GM19240 (cell line): ENCODE data around the gene EXD3.

ENCODE experiments used
- DNase-seq: peaks from one replicate; pipeline ENCODE4 v3.0.0; 2011; ENCODE audit warnings: low spot score; ENCODE audit not compliant: insufficient read length

The EXD3 gene

DNA sequence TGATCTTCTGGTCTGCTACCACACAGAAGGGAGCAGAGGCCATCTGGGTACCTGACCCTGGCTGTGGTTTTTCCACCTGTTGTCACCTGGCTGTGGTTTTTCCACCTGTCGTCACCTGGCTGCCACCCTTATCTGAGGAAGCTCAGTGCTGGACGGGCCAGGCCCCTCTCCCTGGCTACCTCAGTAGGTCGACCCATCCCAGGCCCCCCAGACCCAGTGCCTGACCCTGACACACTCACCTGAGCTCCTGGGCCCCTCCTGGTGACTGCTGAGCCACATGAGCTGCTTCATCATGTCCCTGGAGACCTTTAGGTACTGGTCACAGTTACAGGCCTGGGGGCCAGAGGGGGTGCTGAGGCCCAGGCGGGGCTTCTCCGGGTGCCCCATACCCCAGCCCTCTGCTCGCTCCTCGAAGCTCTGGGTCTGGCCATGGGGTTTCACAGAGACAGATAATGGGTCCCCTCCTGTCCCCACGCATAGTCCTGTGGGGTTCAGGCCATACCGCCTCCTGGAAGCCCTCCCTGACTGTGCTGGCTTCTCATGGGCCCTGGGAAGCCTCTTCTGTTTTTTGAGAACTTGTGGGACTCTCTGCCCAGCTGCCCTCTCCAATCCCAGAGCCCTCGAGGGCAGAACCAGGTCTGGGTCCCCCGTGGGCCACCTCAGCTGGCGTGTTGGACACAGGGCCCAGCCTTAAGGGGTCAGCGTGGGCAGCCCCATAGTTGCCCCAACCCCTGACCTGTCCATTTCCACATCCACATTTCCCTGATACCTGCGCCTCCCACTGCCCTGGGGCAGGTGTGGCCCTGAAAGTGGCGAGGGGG, 113.4 kb downstream of the EXD3 start:
- no peak for DNase-seq

DNA sequence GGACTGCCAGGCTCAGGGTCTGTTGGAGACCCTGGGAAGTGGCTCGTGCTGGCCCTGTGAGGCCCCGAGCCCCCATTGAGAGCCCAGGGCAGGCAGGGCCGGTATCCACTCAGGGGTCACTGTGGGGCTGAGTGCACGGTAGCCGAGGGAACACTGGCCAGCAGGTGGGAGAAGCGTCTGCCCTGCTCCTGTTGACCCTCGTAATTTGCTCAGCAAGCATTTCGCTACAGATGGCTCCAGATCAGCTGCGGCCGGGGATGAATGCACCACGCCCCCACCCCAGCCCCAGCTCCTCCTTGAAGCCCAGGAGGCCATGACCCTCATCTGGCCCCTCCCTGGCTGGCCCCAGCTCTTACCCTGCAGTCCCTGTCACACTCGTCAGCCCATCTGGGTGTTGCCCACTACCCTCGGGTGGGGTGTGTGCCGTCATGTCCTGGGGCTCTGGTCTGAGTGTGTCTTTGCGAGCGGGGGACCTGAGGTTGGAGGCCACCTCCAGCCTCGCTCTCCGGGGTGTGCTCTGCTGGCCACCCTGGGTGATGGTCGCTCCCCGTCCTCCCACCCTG, 114.8 kb downstream of the EXD3 start:
- DNase-seq: no peak

DNA sequence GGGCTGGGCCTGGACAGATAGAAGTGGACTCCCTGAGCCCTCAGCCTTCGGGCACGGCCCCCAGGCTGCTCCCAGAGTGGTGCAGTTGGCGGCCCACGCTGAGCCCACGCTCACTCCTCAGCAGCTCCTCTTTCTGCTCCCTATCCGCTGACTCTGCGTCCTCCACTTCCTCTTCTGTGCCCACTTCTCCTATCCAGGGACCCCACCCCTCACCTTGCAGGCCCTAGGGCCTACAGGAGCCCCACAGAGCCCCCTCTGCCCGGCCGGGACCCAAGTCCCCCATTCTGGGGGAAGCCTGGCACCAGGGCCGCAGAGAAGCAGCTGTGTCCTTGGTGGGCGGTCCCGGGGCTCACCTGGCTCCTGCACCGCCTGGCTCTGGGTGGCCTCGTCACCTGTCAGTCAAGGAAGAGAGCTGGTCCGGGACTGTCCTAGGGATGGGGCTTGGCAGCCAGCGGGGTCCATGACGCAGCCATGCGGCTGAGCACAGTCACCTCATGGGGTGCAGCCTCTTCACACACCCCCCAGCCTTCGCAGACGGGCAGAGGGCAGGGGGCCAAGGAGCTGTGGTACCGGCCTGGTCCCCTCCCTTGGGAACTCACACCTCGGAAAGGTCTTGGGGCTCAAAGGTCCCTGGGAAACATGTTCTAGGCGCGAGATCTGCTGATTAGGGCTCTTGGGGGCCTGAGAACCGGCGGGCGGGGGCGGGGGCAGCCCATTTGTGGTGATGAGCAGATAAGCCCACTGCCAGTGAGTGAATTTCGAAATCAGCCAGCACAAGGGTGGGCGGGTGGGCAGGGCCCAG, 115.5 kb downstream of the EXD3 start:
- no peak for DNase-seq

GRCh38 chr9:137306850-137307254, 116.1 kb downstream of the EXD3 start:
- DNase-seq: no peak

DNA sequence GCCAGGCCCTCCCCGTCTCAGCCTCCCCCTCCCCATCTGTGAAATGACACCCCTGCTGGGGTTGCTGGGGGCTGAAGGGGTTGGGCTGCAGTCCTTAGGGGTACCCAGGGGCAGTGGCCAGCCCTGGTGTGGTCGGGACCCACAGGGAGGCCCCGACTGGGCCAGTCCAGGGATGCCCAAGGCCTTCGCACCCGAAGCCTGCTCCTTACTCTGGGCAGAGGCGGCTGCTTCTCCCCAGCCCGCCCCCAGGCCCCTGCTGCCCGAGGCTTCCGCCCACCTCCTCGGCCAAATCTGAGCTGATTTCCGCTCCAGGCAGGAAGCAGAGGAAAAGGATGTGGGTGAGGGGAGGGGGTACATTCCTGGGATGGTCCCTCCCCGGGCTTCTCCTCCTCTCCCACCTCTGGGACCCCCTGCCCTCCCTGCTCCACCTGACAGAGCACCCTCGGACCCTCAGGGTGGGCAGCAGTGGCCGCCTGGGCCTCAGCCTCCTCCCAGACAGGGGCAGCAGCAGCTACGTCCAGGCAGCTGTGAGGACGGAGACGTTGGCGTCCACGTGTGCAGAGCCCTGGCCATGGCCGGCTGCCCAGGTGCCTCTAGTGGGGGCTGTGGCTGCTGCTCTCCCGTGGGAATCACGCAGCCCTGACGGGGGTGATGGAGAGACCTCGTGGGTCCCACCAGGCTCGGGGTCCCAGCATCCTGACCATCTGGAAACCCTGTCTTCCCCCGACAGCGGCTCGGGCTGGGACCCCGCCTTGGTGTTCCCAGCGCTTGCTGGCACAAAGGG, 116.7 kb downstream of the EXD3 start:
- DNase-seq: no peak

- DNase-seq: no peak
Observed at GRCh38 chr9:137305798-137306065, 117.2 kb downstream of the EXD3 start.

GRCh38 chr9:137305060-137305797, 117.7 kb downstream of the EXD3 start:
- DNase-seq: no peak

DNA sequence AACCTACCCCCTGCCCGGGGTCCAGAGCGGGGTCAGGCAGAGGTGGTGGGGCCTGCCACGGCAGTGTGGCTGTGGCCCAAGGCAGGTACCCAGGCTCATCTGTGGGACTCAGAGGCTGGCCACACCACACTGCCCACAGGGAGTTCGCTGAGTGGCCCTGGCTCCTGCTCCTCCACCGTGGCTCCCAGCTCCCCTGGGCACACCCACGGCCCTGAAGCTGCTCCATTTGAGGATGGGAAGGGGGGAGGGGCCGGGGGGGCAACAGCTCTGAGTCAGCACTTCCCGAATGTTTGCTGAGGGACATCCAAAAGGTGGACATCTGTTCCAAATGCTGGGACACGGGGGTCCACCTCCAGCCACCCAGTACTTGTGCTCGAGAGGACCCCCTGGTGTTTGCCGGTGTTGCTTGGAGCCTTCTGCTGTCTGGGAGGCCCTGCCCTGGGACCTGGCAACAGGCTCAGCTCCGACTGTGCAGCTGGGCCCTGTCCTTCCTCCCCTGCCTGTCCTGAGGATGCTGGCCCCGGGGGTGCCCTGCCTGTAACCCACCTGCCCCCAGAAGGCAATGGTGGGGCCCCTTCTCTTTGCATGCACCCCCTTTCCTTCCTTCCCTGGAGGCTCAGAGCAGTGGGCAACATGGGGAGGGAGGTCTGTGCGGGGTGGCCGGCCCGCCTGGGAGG, 118.4 kb downstream of the EXD3 start:
- no peak for DNase-seq

- DNase-seq: no peak
Observed at GRCh38 chr9:137303893-137304382, 119.0 kb downstream of the EXD3 start.

- DNase-seq: no peak
Observed at GRCh38 chr9:137303151-137303892, 119.6 kb downstream of the EXD3 start.

DNA sequence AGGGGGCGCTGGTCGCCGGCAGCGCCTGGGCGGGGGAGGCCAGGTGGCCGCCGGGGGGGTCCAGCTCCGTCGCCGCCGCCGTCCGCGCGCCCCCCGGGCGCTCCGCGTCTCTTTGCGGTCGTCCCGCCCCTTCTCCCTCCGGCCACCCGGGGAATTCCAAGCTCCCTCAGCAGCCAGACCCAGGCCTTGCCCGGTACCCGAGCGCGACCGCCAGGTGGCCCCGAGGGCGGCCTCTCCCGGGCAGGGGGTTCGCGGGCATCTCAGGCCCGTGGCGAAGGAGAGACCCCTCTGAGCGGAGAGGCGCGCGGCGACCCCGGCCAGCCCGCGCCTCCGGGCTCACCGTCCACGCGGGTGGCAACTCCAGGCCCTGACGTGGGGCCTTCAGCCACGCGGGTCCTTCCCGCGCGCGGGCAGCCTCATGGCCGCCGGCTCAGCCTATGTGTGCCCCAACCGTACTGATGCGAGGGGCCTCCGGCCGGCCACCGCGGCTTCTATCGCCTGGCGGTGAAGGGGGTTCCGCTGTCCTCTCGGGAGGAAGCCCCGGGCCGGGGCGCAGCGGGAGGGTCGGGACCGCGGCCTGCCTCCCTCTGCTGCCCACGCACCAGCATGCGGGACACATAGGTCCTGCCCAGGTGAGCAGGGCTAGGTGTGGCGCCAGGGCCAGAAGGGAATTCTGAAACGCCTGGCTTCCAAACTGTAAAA, 120.4 kb downstream of the EXD3 start:
- peak; percentile 88 for DNase-seq

- DNase-seq: peak; percentile 92
Observed at GRCh38 chr9:137302118-137302448, 120.9 kb downstream of the EXD3 start, which contains the start of gene NRARP. TSS of gene NRARP (minus strand) at chr9:137302271. CDS start at chr9:137301928, 343 bp downstream.

DNA sequence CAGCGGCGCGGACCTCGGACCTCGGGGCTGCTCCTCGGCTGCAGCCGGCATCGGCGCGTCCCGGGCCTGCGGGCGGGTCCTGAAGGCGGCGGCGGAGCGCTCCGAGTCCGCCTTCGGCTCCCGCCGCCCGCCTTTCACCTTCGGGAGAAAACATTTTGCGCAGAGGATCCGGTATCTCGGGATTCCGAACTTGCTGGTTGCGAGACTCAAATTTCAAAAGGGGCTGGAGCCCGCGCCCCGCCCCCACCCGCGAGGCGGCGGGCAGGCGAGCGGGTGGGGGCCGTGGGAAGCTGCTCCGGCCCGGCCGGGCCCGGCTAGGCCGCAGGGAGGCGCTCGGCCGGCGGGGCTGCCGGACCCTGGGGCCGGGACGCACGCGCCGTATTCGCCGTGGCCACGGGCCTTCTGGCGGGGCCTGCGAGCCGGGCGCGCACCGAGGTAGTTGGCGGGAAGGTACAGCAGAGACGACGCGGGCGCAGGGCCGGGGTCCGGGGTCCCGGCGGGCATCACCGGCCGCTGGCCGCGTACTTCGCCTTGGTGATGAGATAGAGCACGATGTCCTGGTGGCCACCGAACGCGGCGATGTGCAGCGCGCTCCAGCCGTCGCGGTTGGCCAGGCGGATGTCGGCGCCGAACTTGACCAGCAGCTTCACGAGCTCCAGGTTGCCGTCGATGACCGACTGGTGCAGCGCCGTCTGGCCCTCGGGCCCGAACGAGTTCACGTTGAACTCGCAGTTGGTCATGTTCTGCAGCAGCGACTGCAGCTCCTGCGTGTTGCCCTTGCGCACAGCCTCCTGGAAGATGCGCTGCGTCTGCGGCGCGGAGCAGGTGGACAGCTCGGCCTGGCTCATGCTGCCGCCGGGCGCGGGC, 121.6 kb downstream of the EXD3 start:
- DNase-seq: no peak

DNA sequence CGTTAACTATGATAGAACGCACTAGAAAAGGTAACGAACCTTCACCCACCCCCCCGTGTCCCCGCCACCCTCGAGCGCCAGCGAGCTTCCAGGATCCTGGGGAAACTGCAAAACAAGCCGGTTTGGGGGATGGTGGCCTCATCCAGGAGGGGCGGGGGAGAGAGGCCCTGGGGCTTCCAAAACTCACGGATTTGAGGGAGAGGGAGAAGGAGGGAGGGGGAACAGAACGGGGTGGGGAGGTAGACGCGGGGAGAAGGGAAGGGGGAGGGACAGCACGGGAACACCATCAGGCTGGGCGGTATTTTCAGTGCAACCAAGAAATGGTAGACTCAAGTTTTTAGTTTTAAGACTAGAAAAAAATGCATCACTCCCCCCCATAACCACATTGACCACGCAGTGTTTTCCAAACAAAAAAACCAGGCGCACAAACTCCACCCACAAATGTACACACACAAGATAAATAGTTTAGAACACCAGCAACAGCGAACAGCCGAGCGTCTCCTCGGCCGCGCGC, 122.3 kb downstream of the EXD3 start:
- DNase-seq: no peak

- DNase-seq: no peak
Observed at GRCh38 chr9:137299938-137300337, 123.0 kb downstream of the EXD3 start.

GRCh38 chr9:137299203-137299565, 123.8 kb downstream of the EXD3 start:
- no peak for DNase-seq

GRCh38 chr9:137298401-137299202, 124.4 kb downstream of the EXD3 start:
- DNase-seq: no peak
